GM19240 (cell line): ENCODE measurements around the gene RNF181.
"Not testable (repeated sequence)": the region's sequence is repeated elsewhere in the genome, so short reads cannot be mapped to it uniquely, and the experiment has no call there.

Experiments
- DNase-seq: peaks from one replicate; pipeline ENCODE4 v3.0.0; 2011; ENCODE audit warnings: low spot score; ENCODE audit not compliant: insufficient read length

Gene RNF181

GRCh38 chr2:85577063-85577385 lies 18.5 kb upstream of the RNF181 start:
- DNase-seq, result no peak

- peak; percentile 69 for DNase-seq
Observed at GRCh38 chr2:85577386-85578242, 17.9 kb upstream of the RNF181 start, which contains the start of gene VAMP8. TSS of gene VAMP8 (plus strand) at chr2:85577586. CDS start at chr2:85577647, 61 bp downstream.

GRCh38 chr2:85578243-85579180 lies 17.0 kb upstream of the RNF181 start:
- peak; percentile 25 for DNase-seq

DNA sequence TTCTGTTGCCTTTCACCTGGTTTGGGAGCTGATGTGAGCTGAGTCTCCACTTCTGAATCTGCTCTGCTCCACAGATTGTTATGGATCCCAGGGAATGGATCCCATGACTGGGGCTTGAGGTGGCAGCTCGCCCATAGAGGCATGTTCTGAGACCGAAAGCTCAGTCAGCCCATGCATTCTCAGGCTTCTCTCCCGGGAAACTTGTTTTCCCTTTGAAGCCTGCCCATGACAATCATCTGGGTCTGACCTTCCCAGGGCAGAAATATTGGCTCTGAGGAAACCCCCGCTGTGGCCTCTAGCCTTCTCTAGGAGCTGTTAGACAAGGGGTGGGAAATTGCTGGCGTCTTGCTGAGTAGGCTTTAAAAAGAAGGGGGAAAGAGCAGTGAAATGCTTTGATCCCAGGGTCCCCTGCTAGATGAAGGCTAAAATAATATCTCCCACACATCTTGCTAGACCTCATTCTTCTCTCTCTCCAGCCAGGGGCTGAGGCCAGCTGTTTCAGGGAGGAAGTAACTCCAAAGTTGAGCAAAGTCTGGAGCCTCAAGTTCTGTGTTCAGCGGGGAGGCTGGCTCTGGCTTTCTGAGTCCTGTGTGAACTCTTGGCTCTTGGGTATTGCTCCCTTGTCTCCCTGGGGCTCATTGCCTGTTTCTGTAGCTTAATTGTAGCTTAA lies 16.1 kb upstream of the RNF181 start:
- no peak for DNase-seq

DNA sequence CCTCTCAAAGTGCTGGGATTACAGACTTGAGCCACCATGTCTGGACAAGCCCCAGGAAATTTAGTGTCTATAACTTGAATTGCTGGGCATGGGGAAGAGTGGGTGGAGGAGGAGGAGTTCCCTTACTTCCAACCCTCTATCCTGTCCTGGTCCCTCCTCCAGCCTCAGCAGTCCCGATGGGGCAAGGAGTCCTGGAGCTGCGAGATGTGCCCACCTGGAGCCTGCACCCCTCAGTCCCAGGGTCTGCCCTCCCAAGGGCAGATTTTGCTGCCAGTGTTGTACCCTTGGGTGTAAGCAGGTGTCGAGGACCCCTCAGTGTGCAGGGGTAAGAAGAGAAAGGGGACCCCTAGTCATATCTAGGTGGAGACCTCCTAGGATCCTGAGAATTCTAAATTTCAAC lies 15.3 kb upstream of the RNF181 start:
- no peak for DNase-seq

GRCh38 chr2:85582492-85582891 lies 13.1 kb upstream of the RNF181 start:
- no peak for DNase-seq

DNA sequence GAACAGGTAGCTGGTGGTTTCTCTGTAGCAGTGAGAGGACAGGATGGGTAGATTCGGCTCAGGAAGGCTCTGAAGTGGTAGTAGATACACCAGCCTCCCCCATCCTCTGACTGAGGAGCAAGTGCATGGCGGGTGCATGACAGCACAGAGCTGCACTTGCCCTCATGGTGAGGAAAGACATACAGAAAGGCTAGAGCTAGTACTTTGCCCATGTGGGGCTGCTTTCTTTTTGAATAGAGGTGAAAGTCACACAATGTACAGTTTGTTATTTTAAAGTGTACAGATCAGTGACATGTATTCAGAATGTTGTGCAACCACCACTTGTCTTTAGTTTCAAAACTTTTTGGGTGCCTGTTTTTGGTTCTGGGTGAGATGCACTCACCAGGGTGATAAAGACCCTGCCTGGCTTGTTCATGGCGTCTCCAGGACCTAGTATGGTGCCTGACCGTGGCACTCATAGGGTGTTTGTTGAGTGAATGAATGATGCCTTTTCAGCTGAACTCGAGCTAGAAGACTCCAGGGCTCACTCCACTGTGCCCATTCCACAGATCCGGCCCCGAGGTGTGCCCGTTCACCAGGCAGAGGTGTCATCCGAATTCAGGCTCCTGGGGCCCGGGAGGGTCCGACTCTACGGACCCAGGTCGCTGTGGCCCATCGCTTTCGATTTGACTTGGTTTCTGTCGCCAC lies 11.7 kb upstream of the RNF181 start:
- DNase-seq, result peak; percentile 70

GRCh38 chr2:85584354-85584856 lies 11.1 kb upstream of the RNF181 start, which contains the start of gene VAMP5:
TSS of gene VAMP5 (plus strand) at chr2:85584431. CDS start at chr2:85584491, 60 bp downstream.
- no peak for DNase-seq

DNA sequence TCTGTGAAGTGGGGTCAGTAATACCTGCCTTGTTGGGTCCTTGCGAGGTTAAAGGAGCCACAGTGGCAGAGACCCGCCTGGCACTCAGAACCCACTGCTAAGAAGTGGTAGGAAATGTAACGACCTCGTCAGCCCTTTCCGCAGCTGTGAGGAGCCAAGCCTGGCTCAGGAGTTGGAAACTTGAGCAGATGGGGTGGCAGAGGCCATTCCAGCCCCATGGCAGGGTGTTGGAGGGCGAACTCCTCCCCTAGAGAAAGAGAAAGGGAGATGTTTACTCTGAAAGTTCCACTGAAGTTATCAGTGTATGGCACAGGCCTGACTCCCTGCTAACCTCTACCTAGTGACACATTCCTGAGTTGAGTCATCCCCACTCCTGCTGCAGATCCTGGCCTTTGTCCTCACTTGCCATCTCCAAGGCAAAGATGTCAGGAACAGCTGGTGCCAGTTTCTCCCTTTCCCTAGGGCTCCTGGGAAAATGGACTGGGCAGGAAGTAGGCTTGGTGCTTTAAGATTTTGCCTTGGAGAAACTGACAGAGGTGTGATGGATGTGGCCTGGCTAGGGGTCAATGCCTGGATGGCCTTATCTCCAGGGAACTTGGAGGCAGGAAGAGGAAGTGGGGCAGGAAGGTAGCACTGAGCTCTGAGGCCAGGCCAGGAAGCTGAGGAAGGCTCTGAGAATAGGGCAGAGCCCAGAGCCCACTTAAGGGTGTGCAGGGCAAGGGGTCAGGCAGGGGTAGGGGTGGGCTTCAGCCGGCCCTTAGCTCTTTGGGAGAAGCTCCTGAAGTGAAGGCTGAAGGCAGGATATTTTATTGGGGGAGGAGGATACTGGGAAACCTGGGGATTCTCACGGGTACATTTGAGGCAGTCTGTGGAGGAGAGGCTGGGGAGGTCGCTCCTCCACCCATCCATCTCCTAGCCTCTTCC lies 10.4 kb upstream of the RNF181 start:
- DNase-seq, result no peak

GRCh38 chr2:85585781-85586105 lies 9.8 kb upstream of the RNF181 start:
- DNase-seq, result no peak

DNA sequence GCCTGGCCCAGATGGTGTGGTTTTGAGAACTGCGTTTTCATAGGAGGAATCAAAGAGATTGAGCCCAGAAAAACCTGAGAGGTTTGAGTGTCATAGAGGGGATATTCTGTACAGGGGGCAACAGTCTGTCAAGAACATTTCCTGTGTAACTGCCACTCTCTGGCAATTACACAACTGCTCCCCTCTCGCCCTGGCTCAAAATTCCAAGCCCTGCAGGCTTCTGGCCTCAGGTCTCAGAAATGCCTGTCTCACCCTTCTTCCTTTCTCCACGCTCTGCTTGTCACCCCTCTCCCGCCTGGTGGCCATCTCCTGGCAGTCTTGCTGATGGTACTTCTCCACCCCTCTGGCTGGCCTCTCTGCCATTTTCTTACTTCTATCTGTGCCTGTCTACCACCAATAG lies 7.3 kb upstream of the RNF181 start:
- no peak for DNase-seq

DNA sequence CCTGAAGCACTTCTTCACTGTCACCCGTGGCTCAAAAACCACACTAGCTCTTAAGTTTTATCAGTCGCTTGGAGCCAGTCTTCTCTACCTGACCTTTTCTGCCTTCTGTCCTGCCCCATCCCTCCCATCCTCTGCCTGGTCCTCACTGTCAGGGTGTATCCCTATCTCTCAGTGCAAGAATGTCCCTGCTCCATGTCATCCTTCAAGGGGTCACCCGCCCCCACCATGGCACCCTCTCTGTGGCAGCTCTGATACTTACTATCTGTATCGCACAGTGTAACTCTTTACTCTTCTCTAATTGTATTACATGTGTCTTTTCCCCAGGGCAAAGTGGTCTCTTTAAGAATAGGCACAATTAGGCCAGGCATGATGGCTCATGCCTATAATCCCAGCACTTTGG lies 6.9 kb upstream of the RNF181 start:
- no peak for DNase-seq

DNA sequence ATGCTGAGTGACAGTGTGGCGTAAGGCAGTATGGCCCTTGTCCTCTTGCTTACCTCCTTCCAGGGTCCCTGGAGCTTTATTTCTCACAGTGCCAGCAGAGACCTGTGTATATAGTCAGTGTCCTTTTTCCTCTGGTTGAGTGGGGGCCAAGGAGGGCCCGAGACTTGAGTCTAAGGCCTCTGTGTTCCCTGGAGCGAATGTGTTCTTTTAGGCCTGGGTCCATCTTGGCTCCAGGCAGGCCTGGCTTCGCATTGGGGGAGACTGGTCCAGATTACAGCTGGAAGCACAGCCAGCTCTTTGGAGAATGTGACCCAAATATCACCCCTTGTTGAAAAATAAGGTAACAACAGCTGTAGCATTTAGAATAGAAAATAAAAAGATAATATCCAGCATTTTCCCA lies 6.4 kb upstream of the RNF181 start:
- no peak for DNase-seq

DNA sequence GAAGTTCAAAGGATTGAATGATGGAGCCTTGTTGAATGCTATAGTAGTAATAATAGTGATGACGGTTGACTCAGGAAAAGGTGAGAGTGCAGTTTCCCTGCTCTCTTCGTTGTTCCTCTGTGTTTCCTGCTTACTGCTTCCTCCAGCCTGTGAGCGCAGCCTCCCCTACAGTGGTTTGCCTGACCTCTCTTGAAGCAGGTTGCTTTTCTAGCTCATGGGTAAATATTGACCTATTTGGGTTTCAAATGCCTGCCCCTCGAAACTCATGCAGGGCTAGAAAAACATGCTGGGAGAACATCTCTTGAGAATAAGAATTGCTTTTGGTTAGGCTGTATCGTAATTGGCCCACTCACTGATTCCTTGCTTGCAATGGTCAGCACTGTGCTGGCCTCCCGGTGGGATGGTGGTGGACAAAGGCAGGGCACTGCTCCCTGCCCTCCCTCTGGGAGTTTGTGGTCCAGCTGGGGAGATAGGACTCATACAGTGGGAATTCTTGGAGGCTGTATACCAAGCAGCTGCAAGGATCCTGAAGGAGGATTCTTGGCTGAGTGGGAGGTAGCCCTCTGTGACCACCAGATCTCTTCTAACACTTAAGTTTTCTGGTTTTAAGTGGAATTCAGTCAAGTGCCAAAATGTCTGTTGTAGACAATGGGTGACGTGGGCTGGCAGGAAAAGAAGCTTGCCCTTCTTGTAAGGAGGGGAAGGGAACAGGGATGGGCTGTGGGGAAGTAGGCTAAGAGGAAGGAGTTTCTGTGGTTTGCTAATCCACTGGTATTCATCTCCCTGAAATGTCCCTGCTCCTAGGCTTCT lies 5.4 kb upstream of the RNF181 start:
- no peak for DNase-seq

- no peak for DNase-seq
Observed at GRCh38 chr2:85590950-85591349, 4.6 kb upstream of the RNF181 start.

GRCh38 chr2:85591563-85591962 lies 4.0 kb upstream of the RNF181 start:
- no peak for DNase-seq

DNA sequence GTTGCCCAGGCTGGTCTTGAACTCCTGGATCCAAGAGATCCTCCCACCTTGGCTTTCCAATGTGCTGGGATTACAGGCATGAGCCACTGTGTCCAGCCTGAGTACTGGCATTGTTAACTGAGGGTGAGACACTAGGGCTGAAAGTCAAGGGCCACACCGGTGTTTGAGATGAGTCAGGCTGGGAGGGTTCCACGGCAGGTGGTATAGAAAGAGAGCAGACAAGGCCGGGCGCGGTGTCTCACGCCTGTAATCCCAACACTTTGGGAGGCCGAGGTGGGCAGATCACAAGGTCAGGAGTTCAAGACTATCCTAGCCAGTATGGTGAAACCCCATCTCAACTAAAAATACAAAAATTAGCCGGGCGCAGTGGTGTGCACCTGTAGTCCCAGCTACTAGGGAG lies 3.2 kb upstream of the RNF181 start:
- not testable (repeated sequence) for DNase-seq

GRCh38 chr2:85593023-85593422 lies 2.5 kb upstream of the RNF181 start:
- no peak for DNase-seq

GRCh38 chr2:85594715-85595300 lies 737 bp upstream of the RNF181 start:
- DNase-seq, result no peak
